Esophagus muscularis mucosa (tissue), 4 donors: ENCODE measurements around the gene SNAP29. TPM values are rescaled to one million over a fixed set of nuclear protein-coding genes. Genes with fewer than 3 reads are reported as not detected.

Source experiments
- DNase-seq: peaks from one replicate; pipeline ENCODE4 v3.0.0-alpha.2; 2017; ENCODE audit errors: extremely low spot score
- H3K27ac ChIP-seq, 4 donors: fragments of 200-600 bp; sonication (generic); replicated peaks in 1 of 4; 1 replicate in 3 of 4; 2 replicates in 1 of 4; pipeline ENCODE4 v1.5.1; 2016 to 2019; ENCODE audit warnings: mild to moderate bottlenecking in 1 of 4
- H3K27me3 ChIP-seq, 4 donors: fragments of 200-600 bp; sonication (generic); one replicate each; pipeline versions ENCODE4 v1.5.1 to v1.6.0; 2016 to 2019
- H3K36me3 ChIP-seq, 4 donors: fragments of 200-600 bp; sonication (generic); one replicate each; pipeline ENCODE4 v1.5.1; 2016 to 2019
- H3K4me1 ChIP-seq, 4 donors: fragments of 200-600 bp; sonication (generic); one replicate each; pipeline ENCODE4 v1.5.1; 2016 to 2019
- H3K4me3 ChIP-seq, 4 donors: fragments of 200-600 bp; sonication (generic); 1 replicate in 2 of 4; 2 replicates in 2 of 4; pipeline ENCODE4 v1.5.1; 2016 to 2019; ENCODE audit warnings: mild to moderate bottlenecking in 4 of 4, moderate library complexity in 1 of 4
- H3K9me3 ChIP-seq, 4 donors: fragments of 200-600 bp; sonication (generic); 1 replicate in 3 of 4; 2 replicates in 1 of 4; pipeline ENCODE4 v1.5.1; 2016 to 2019
- CTCF ChIP-seq, 3 experiments: fragments of 200-600 bp in 2 of 3; fragments of 450-650 bp in 1 of 3; sonication (generic) in 2 of 3; IDR thresholded peaks; one replicate each; pipeline ENCODE4 v1.5.1; 2017 to 2019; ENCODE audit warnings: antibody characterized with exemption in 3 of 3, mild to moderate bottlenecking in 2 of 3, moderate library complexity in 1 of 3
- EP300 ChIP-seq: sonication (generic); formaldehyde crosslinking; IDR thresholded peaks from one replicate; pipeline ENCODE4 v1.6.1; 2017; ENCODE audit warnings: antibody characterized with exemption
- POLR2A ChIP-seq: fragments of 450-650 bp; IDR thresholded peaks from one replicate; pipeline ENCODE4 v1.6.1; 2017; ENCODE audit warnings: antibody characterized with exemption, moderate library complexity, mild to moderate bottlenecking, low read depth
- POLR2AphosphoS5 ChIP-seq, 2 donors: sonication (generic); formaldehyde crosslinking; IDR thresholded peaks; one replicate each; pipeline ENCODE4 v1.6.1; 2017; ENCODE audit warnings: antibody characterized with exemption in 2 of 2
- WGBS: methylation state at CpG from one replicate; pipeline ENCODE4 v1.1.5; 2018; 5-methylcytosine and 5-hydroxymethylcytosine counted together
- intact Hi-C: fragments of 100-400 bp; cut with DNase I; formaldehyde crosslinking; loops from one replicate; pipeline ENCODE4 v1.15.1; 2023
- total RNA-seq, 4 donors: library from RNA; depleted of rRNA; stranded (reverse); fragments of >200 nt; gene quantifications; one replicate each; pipeline versions ENCODE4 v1.1.0 to v1.2.1, GENCODE V29; 2016

Gene SNAP29
- total RNA-seq, result 10 to 100 TPM; 21.2 to 33.6 (median 26.4) TPM

- H3K27me3 ChIP-seq, result no peaks in the 10 kb centered on the region
- peaks cover 0 to 19% (median 6%) of the 10 kb centered on the region in 4 donors for H3K36me3 ChIP-seq
- H3K9me3 ChIP-seq, result no peaks in the 10 kb centered on the region
- WGBS, result 2% methylated on average over 16 of the region's 100 CpGs
- peak within 1 kb of the TSS; percentile 76 to 94 (median 92) for H3K4me3 ChIP-seq
- DNase-seq, result peak; percentile 100
- peak within 1 kb of the TSS; percentile 91 to 97 (median 96) for H3K27ac ChIP-seq
- peaks cover 31 to 70% (median 49%) of the 10 kb centered on the region in 4 donors for H3K4me1 ChIP-seq
- intact Hi-C loops, result no loop called here
- TF ChIP-seq CTCF (IDR thresholded peaks at IDR 0.05), result peak in 2 of 3 experiments; percentile 6 to 18
- TF ChIP-seq EP300, result no peak
- peak; percentile 91 to 98 for TF ChIP-seq POLR2AphosphoS5 (IDR thresholded peaks at IDR 0.05)
- peak; percentile 69 for TF ChIP-seq POLR2A
These were observed at the start of gene SNAP29, which contains the start of gene PI4KA for GRCh38 chr22:20858615-20859416. Gene SNAP29 (plus strand): TSS chr22:20859007. CDS start chr22:20859111, 104 bp downstream. Gene PI4KA (minus strand): TSS chr22:20858811. CDS start chr22:20858725, 86 bp downstream.

- DNase-seq, result no peak
- intact Hi-C loops, result no loop called here
- Histone ChIP-seq H3K27ac (no peak overlapping the region), H3K4me1 (no peaks in the 10 kb centered on the region), H3K27me3 (no peaks in the 10 kb centered on the region), H3K4me3 (no peak overlapping the region), H3K9me3 (no peaks in the 10 kb centered on the region), H3K36me3 (peaks cover 62 to 100% (median 94%) of the 10 kb centered on the region in 4 donors)
- TF ChIP-seq EP300 (no peak), POLR2A (no peak), CTCF (IDR thresholded peaks at IDR 0.05) (no peak), POLR2AphosphoS5 (IDR thresholded peaks at IDR 0.05) (no peak)
- 90% methylated on average over 6 of the region's 6 CpGs for WGBS
These were observed 49.1 kb upstream of the SNAP29 start for GRCh38 chr22:20809538-20810185.

GRCh38 chr22:20810645-20811044 lies 48.2 kb upstream of the SNAP29 start:
- H3K27ac ChIP-seq, result no peak overlapping the region
- 93% methylated on average over 9 of the region's 9 CpGs for WGBS
- intact Hi-C loops, result no loop called here
- DNase-seq, result no peak
- H3K4me3 ChIP-seq, result no peak overlapping the region
- no peaks in the 10 kb centered on the region for H3K4me1 ChIP-seq
- no peaks in the 10 kb centered on the region for H3K27me3 ChIP-seq
- TF ChIP-seq EP300 (no peak), POLR2AphosphoS5 (IDR thresholded peaks at IDR 0.05) (no peak), POLR2A (no peak), CTCF (IDR thresholded peaks at IDR 0.05) (no peak)
- no peaks in the 10 kb centered on the region for H3K9me3 ChIP-seq
- peaks cover 55 to 100% (median 94%) of the 10 kb centered on the region in 4 donors for H3K36me3 ChIP-seq

GRCh38 chr22:20811171-20811570 lies 47.6 kb upstream of the SNAP29 start:
- Histone ChIP-seq H3K4me1 (no peaks in the 10 kb centered on the region), H3K27me3 (no peaks in the 10 kb centered on the region), H3K9me3 (no peaks in the 10 kb centered on the region), H3K4me3 (no peak overlapping the region), H3K27ac (no peak overlapping the region), H3K36me3 (peaks cover 54 to 100% (median 94%) of the 10 kb centered on the region in 4 donors)
- no peak for DNase-seq
- TF ChIP-seq CTCF (IDR thresholded peaks at IDR 0.05) (no peak), EP300 (no peak), POLR2A (no peak), POLR2AphosphoS5 (IDR thresholded peaks at IDR 0.05) (no peak)
- 100% methylated on average over 1 of the region's 1 CpG for WGBS
- intact Hi-C loops, result no loop called here
